ENCODE results near the gene MLLT1.

Gene MLLT1

GRCh38 chr19:6209233-6209632, 70.5 kb downstream of the MLLT1 start:
- Histone ChIP-seq H3K27me3 (ENCODE audit: control insufficient read depth in 3 of 3, insufficient read depth in 3 of 3, low read depth in 1 of 3, low read length in 3 of 3) (no peaks in the 10 kb centered on the region), H4K91ac (ENCODE audit: low read depth, low read length, poor library complexity) (no peak overlapping the region), H3K4me1 (ENCODE audit: control insufficient read depth in 2 of 2, insufficient read depth in 1 of 2, low read depth in 1 of 2, low read length in 2 of 2) (no peaks in the 10 kb centered on the region), H3K9me3 (replicated peaks in 1 of 2; ENCODE audit: control insufficient read depth in 2 of 2, insufficient read depth in 1 of 2, low read depth in 1 of 2, low read length in 2 of 2) (no peaks in the 10 kb centered on the region), H3K23ac (ENCODE audit: low read depth, low read length, poor library complexity) (no peak overlapping the region), H3K14ac (ENCODE audit: low read length) (no peak overlapping the region), H2BK5ac (ENCODE audit: low read length) (no peak overlapping the region), H2BK12ac (ENCODE audit: low read length) (no peak overlapping the region), H4K8ac (ENCODE audit: low read depth, low read length) (no peak overlapping the region), H3K79me1 (ENCODE audit: low read depth, low read length) (peaks cover 7% of the 10 kb centered on the region), H3K4me3 (ENCODE audit: low read length in 2 of 2) (no peak overlapping the region), H2BK15ac (ENCODE audit: low read length) (no peak overlapping the region), H2AK5ac (ENCODE audit: low read depth, low read length) (no peak overlapping the region), H2BK120ac (ENCODE audit: low read depth, low read length) (no peak overlapping the region), H3K9ac (ENCODE audit: low read depth, low read length, poor library complexity) (no peak overlapping the region), H3K36me3 (replicated peaks in 1 of 2; ENCODE audit: control insufficient read depth in 2 of 2, insufficient read depth in 2 of 2, low read length in 2 of 2) (peaks cover 3 to 20% of the 10 kb centered on the region in 2 donors), H3K27ac (replicated peaks; ENCODE audit: low read length) (no peak overlapping the region), H3K18ac (ENCODE audit: low read length) (no peak overlapping the region), H3K4me2 (ENCODE audit: insufficient read depth, low read length, poor library complexity, severe bottlenecking) (no peak overlapping the region), H3K4ac (ENCODE audit: low read length) (no peak overlapping the region), H2AFZ (ENCODE audit: low read length) (no peak overlapping the region)
- no peak for DNase-seq (ENCODE audit: low spot score)
- WGBS, 2 donors (ENCODE audit: extremely low coverage in 2 of 2, insufficient read length in 2 of 2, insufficient replicate concordance in 1 of 2) = no CpG with 5 or more reads among the region's 4 CpGs

DNA sequence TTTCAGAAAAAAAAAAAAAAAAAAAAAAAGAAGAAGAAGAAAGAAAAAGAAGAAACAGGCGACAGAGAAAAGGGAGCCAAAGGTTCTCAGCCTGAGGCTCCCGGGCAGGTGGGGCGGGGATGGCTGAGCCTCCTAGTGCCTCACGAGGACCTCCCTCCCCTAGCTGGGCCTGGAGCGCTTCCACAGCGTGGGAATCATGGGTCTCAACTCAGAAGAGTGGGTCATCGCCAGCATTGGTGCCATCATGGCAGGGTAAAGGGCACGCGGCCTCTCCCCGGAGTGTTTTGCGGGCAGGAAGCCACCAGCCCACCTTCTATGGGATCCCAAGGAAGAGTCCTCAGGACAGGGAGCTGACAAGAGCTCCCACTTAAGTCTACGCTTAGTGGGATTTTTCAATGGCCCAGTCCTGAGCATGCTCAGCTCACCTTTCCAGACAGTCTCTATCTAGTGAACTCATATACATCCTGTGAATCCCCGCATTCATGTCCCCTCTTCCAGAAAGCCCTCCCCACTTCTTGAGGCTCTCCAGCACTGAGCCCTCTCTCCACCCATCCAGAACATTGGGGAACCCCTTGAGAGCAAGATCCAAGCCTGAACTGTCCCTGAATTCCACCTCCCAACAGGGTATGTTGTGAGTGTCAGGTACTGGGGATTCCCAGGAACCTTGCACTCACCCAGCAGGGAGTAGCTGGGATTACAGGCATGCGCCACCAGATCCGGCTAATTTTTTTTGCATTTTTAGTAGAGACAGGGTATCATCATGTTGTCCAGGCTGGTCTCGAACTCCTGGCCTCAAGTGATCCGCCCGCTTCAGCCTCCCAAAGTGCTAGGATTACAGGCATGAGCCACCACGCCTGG, 74.7 kb downstream of the MLLT1 start:
- H3K27ac ChIP-seq (replicated peaks; ENCODE audit: low read length) = no peak overlapping the region
- H3K36me3 ChIP-seq (replicated peaks in 1 of 2; ENCODE audit: control insufficient read depth in 2 of 2, insufficient read depth in 2 of 2, low read length in 2 of 2) = no peaks in the 10 kb centered on the region
- H2AFZ ChIP-seq (ENCODE audit: low read length) = no peak overlapping the region
- WGBS, 2 donors (ENCODE audit: extremely low coverage in 2 of 2, insufficient read length in 2 of 2, insufficient replicate concordance in 1 of 2) = no CpG with 5 or more reads among the region's 19 CpGs
- H3K79me1 ChIP-seq (ENCODE audit: low read depth, low read length) = no peaks in the 10 kb centered on the region
- no peak overlapping the region for H3K4me2 ChIP-seq (ENCODE audit: insufficient read depth, low read length, poor library complexity, severe bottlenecking)
- H3K9me3 ChIP-seq (replicated peaks in 1 of 2; ENCODE audit: control insufficient read depth in 2 of 2, insufficient read depth in 1 of 2, low read depth in 1 of 2, low read length in 2 of 2) = no peaks in the 10 kb centered on the region
- no peak overlapping the region for H2BK5ac ChIP-seq (ENCODE audit: low read length)
- no peak overlapping the region for H3K23ac ChIP-seq (ENCODE audit: low read depth, low read length, poor library complexity)
- H3K9ac ChIP-seq (ENCODE audit: low read depth, low read length, poor library complexity) = no peak overlapping the region
- peaks cover 0 to under 1% of the 10 kb centered on the region in 2 donors for H3K4me1 ChIP-seq (ENCODE audit: control insufficient read depth in 2 of 2, insufficient read depth in 1 of 2, low read depth in 1 of 2, low read length in 2 of 2)
- peak overlapping the region; percentile 85 for H3K18ac ChIP-seq (ENCODE audit: low read length)
- no peak overlapping the region for H3K4ac ChIP-seq (ENCODE audit: low read length)
- H3K4me3 ChIP-seq (ENCODE audit: low read length in 2 of 2) = no peak overlapping the region
- H4K8ac ChIP-seq (ENCODE audit: low read depth, low read length) = peak overlapping the region; percentile 43
- no peak overlapping the region for H4K91ac ChIP-seq (ENCODE audit: low read depth, low read length, poor library complexity)
- DNase-seq (ENCODE audit: low spot score) = no peak
- no peak overlapping the region for H2BK12ac ChIP-seq (ENCODE audit: low read length)
- H3K27me3 ChIP-seq (ENCODE audit: control insufficient read depth in 3 of 3, insufficient read depth in 3 of 3, low read depth in 1 of 3, low read length in 3 of 3) = no peaks in the 10 kb centered on the region
- peak overlapping the region; percentile 84 for H2AK5ac ChIP-seq (ENCODE audit: low read depth, low read length)
- no peak overlapping the region for H3K14ac ChIP-seq (ENCODE audit: low read length)
- H2BK15ac ChIP-seq (ENCODE audit: low read length) = peak overlapping the region; percentile 87
- no peak overlapping the region for H2BK120ac ChIP-seq (ENCODE audit: low read depth, low read length)

DNA sequence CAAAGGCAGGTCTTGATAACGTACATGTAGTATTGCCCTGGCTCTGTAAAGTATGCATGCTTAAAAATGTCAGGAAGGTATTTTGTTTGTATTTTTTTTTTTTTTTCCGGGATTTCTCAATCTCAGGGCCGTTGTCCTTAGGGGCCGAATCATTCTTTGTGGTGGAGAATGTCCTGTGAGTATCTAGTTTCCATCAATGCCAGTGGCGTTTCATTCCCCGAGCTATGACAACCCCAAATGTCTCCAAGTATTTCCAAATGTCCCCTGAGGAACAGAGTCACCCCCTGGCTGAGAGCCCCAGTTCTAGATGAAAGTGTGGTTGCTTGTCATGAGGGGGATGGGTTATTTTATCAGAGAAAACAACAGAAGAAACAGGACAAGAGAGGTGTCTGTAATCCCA, 75.6 kb downstream of the MLLT1 start:
- Histone ChIP-seq H2BK5ac (ENCODE audit: low read length) (no peak overlapping the region), H3K27me3 (ENCODE audit: control insufficient read depth in 3 of 3, insufficient read depth in 3 of 3, low read depth in 1 of 3, low read length in 3 of 3) (no peaks in the 10 kb centered on the region), H3K79me1 (ENCODE audit: low read depth, low read length) (peaks cover under 1% of the 10 kb centered on the region), H2BK12ac (ENCODE audit: low read length) (no peak overlapping the region), H3K4me2 (ENCODE audit: insufficient read depth, low read length, poor library complexity, severe bottlenecking) (no peak overlapping the region), H2AK5ac (ENCODE audit: low read depth, low read length) (no peak overlapping the region), H3K9me3 (replicated peaks in 1 of 2; ENCODE audit: control insufficient read depth in 2 of 2, insufficient read depth in 1 of 2, low read depth in 1 of 2, low read length in 2 of 2) (peaks cover 0 to under 1% of the 10 kb centered on the region in 2 donors), H2BK15ac (ENCODE audit: low read length) (no peak overlapping the region), H3K4me1 (ENCODE audit: control insufficient read depth in 2 of 2, insufficient read depth in 1 of 2, low read depth in 1 of 2, low read length in 2 of 2) (peaks cover under 1 to 2% of the 10 kb centered on the region in 2 donors), H3K23ac (ENCODE audit: low read depth, low read length, poor library complexity) (no peak overlapping the region), H3K4ac (ENCODE audit: low read length) (no peak overlapping the region), H2BK120ac (ENCODE audit: low read depth, low read length) (no peak overlapping the region), H3K14ac (ENCODE audit: low read length) (no peak overlapping the region), H4K91ac (ENCODE audit: low read depth, low read length, poor library complexity) (no peak overlapping the region), H3K36me3 (replicated peaks in 1 of 2; ENCODE audit: control insufficient read depth in 2 of 2, insufficient read depth in 2 of 2, low read length in 2 of 2) (no peaks in the 10 kb centered on the region), H3K18ac (ENCODE audit: low read length) (no peak overlapping the region), H3K4me3 (ENCODE audit: low read length in 2 of 2) (no peak overlapping the region), H4K8ac (ENCODE audit: low read depth, low read length) (no peak overlapping the region), H3K27ac (replicated peaks; ENCODE audit: low read length) (no peak overlapping the region), H2AFZ (ENCODE audit: low read length) (no peak overlapping the region), H3K9ac (ENCODE audit: low read depth, low read length, poor library complexity) (no peak overlapping the region)
- WGBS, 2 donors (ENCODE audit: extremely low coverage in 2 of 2, insufficient read length in 2 of 2, insufficient replicate concordance in 1 of 2) = no CpG with 5 or more reads among the region's 6 CpGs
- no peak for DNase-seq (ENCODE audit: low spot score)

DNA sequence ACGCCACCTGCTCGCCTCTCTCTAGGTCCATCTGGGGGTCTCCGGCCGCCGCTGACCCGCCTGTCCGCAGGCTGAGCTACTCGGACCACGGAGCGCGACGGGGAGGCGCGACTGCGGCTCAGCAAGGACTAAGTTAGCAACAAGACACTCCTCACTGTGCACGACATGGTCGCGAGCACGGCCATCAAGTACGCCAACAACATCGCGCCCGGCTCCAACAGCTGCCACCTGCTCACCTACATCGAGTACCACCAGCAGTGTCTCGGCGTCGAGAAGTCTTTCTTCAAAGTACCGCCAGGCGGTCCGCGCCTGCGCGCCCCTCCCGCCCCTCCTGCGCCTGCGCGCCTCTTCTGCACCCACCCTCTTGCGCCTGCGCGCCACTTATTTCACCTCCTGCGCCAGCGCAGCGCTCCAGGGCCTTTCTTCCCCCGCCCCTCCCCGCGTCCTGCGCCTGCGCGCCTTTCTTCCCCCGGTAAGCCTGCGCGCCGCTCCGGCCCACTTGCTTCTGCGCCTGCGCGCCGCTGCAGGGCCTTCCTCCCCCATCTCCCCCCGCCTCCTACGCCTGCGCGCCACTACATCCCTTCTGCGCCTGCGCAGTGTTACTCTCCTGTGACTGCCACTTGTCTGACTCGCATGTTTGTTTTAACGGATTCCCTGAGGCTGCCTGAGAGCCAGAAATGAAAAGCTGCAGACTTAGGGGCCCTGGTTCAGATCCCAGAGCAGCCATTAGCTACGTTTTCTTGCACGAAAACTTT, 80.4 kb downstream of the MLLT1 start:
- H3K9me3 ChIP-seq (replicated peaks in 1 of 2; ENCODE audit: control insufficient read depth in 2 of 2, insufficient read depth in 1 of 2, low read depth in 1 of 2, low read length in 2 of 2) = peaks cover 10 to 15% of the 10 kb centered on the region in 2 donors
- peak overlapping the region; percentile 74 for H3K27ac ChIP-seq (replicated peaks; ENCODE audit: low read length)

More for the DNA sequence above, 80.4 kb downstream of the MLLT1 start:
- H3K18ac ChIP-seq (ENCODE audit: low read length) = peak overlapping the region; percentile 99
- H2BK5ac ChIP-seq (ENCODE audit: low read length) = peak overlapping the region; percentile 93
- H2AFZ ChIP-seq (ENCODE audit: low read length) = peak overlapping the region; percentile 95
- H3K36me3 ChIP-seq (replicated peaks in 1 of 2; ENCODE audit: control insufficient read depth in 2 of 2, insufficient read depth in 2 of 2, low read length in 2 of 2) = peaks cover 6 to 15% of the 10 kb centered on the region in 2 donors
- no CpG with 5 or more reads among the region's 68 CpGs for WGBS, 2 donors (ENCODE audit: extremely low coverage in 2 of 2, insufficient read length in 2 of 2, insufficient replicate concordance in 1 of 2)
- no peaks in the 10 kb centered on the region for H3K27me3 ChIP-seq (ENCODE audit: control insufficient read depth in 3 of 3, insufficient read depth in 3 of 3, low read depth in 1 of 3, low read length in 3 of 3)
- peak overlapping the region; percentile 98 for H3K23ac ChIP-seq (ENCODE audit: low read depth, low read length, poor library complexity)
- H3K79me1 ChIP-seq (ENCODE audit: low read depth, low read length) = peaks cover 9% of the 10 kb centered on the region
- H3K4me3 ChIP-seq (ENCODE audit: low read length in 2 of 2) = peak overlapping the region; percentile 84 to 97
- peak overlapping the region; percentile 89 for H3K14ac ChIP-seq (ENCODE audit: low read length)
- DNase-seq (ENCODE audit: low spot score) = peak; percentile 99
- H2BK15ac ChIP-seq (ENCODE audit: low read length) = peak overlapping the region; percentile 100
- peak overlapping the region; percentile 91 for H2BK120ac ChIP-seq (ENCODE audit: low read depth, low read length)
- H3K4ac ChIP-seq (ENCODE audit: low read length) = peak overlapping the region; percentile 98
- H3K9ac ChIP-seq (ENCODE audit: low read depth, low read length, poor library complexity) = peak overlapping the region; percentile 98
- peak overlapping the region; percentile 100 for H2BK12ac ChIP-seq (ENCODE audit: low read length)
- H3K4me1 ChIP-seq (ENCODE audit: control insufficient read depth in 2 of 2, insufficient read depth in 1 of 2, low read depth in 1 of 2, low read length in 2 of 2) = peaks cover 6% of the 10 kb centered on the region in 2 donors
- H4K8ac ChIP-seq (ENCODE audit: low read depth, low read length) = peak overlapping the region; percentile 96
- H2AK5ac ChIP-seq (ENCODE audit: low read depth, low read length) = peak overlapping the region; percentile 100
- peak overlapping the region; percentile 79 for H4K91ac ChIP-seq (ENCODE audit: low read depth, low read length, poor library complexity)
- peak overlapping the region; percentile 98 for H3K4me2 ChIP-seq (ENCODE audit: insufficient read depth, low read length, poor library complexity, severe bottlenecking)
